Choroid plexus epithelial cell (primary cell): Measurements from ENCODE around the gene CDK8.

Experiments used
- DNase-seq: peaks from one replicate; pipeline ENCODE4 v3.0.0-alpha.2; 2010; ENCODE audit warnings: low read depth
- H3K4me3 ChIP-seq: 2 replicates; pipeline ENCODE4 v1.5.1; 2011; ENCODE audit warnings: low read depth, mild to moderate bottlenecking, control low read depth, low read length, moderate library complexity
- CTCF ChIP-seq: conservative IDR thresholded peaks from 2 replicates; pipeline ENCODE4 v1.5.1; 2011; ENCODE audit warnings: low read depth, mild to moderate bottlenecking, control low read depth, inconsistent platforms, low read length, moderate library complexity

CDK8 gene

GRCh38 chr13:26390203-26390602, 136.3 kb downstream of the CDK8 start:
- TF ChIP-seq CTCF = no peak
- no peak overlapping the region for H3K4me3 ChIP-seq
- DNase-seq = no peak

GRCh38 chr13:26400545-26400944, 146.6 kb downstream of the CDK8 start:
- no peak overlapping the region for H3K4me3 ChIP-seq
- TF ChIP-seq CTCF = no peak
- DNase-seq = no peak

GRCh38 chr13:26401069-26401468, 147.1 kb downstream of the CDK8 start:
- TF ChIP-seq CTCF = no peak
- no peak for DNase-seq
- no peak overlapping the region for H3K4me3 ChIP-seq

- TF ChIP-seq CTCF = no peak
- H3K4me3 ChIP-seq = no peak overlapping the region
- no peak for DNase-seq
Measured at GRCh38 chr13:26401578-26402021, 147.7 kb downstream of the CDK8 start.

GRCh38 chr13:26406791-26407190, 152.9 kb downstream of the CDK8 start:
- DNase-seq = no peak

GRCh38 chr13:26411206-26411605, 157.3 kb downstream of the CDK8 start:
- no peak overlapping the region for H3K4me3 ChIP-seq
- TF ChIP-seq CTCF = no peak
- no peak for DNase-seq

More at GRCh38 chr13:26406791-26407190, 152.9 kb downstream of the CDK8 start:
- H3K4me3 ChIP-seq = no peak overlapping the region
- TF ChIP-seq CTCF = no peak

GRCh38 chr13:26412263-26412662, 158.3 kb downstream of the CDK8 start:
- no peak for TF ChIP-seq CTCF
- DNase-seq = no peak
- H3K4me3 ChIP-seq = no peak overlapping the region
